Neuron (in vitro differentiated cells): ENCODE measurements around the gene CCDC200.
"Not testable (repeated sequence)": the region's sequence is repeated elsewhere in the genome, so short reads cannot be mapped to it uniquely, and the experiment has no call there.

Experiments
- H2AFZ ChIP-seq: one replicate; pipeline ENCODE4 v1.6.1; 2013; ENCODE audit warnings: low read depth, mild to moderate bottlenecking, inconsistent platforms, low read length, moderate library complexity
- H3K27me3 ChIP-seq: one replicate; pipeline ENCODE4 v1.6.1; 2013; ENCODE audit warnings: low read length; ENCODE audit not compliant: insufficient read depth
- H3K36me3 ChIP-seq: one replicate; pipeline ENCODE4 v1.6.1; 2013; ENCODE audit warnings: low read length; ENCODE audit not compliant: insufficient read depth
- H3K4me1 ChIP-seq: one replicate; pipeline ENCODE4 v1.6.1; 2013; ENCODE audit warnings: low read length; ENCODE audit not compliant: insufficient read depth
- H3K4me3 ChIP-seq: 2 replicates; pipeline ENCODE4 v1.5.1; 2013; ENCODE audit warnings: mild to moderate bottlenecking, low read length, moderate library complexity
- H3K9me3 ChIP-seq: one replicate; pipeline ENCODE4 v1.6.1; 2013; ENCODE audit warnings: low read length

Gene CCDC200

DNA sequence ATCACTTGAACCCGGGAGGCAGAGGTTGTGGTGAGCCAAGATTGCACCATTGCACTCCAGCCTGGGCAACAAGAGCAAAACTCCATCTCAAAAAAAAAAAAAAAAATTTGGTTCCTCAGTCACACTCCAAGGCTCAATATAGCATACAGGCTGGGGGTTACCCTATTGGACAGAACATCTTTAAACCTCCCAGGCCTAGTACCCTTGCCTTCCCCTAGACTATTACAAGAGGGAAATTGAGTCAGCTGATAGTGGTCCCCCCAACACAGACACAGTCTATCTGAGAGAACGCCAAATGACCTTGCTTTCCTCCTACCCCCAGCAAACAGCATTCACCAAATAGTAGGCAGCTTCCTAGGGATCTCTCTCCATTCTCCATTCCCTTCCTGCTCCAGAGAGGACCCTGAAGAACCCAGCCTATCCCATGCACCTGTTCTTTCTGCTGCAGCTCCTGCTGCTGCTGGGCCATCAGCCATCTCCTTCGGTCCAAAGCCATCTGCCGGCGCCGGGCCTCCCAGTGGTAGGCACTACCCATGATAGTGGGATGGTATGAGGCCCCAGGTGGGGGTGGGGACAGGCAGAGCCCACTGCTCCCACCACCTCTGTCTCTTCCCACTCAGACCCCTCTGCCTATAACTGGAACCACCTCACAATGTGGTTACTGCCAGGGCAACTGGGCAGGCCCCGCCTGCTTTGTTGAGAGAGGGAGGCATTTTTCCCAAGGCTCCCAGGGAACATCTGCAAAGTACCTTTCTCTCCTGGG, at the start of gene CCDC200:
Gene CCDC200, minus strand, starts transcription at position 604 of the 763 bp plus-strand sequence. Its CDS starts 69 bp downstream, at position 535.
- H3K36me3 ChIP-seq, H3K4me1 ChIP-seq, H3K4me3 ChIP-seq, H3K9me3 ChIP-seq, H2AFZ ChIP-seq, H3K27me3 ChIP-seq: not testable (repeated sequence)

DNA sequence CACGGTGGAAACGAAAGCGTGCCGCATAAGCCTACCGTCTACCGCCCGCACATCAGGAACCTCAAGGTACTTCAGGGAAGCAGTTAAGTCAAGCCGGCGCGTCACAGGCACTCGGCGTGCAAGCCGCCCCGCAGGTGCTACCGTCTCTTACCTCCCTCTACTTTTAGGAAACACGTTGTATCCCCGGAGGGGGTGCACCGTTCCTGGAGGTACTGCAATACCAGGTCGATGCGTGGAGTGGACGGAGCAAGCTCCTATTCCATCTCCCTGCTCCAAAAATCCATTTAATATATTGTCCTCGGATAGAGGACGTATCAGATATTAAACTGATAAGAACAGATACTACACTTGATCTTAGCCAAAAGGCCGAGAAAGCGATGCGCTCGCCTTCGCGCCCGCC, 44.5 kb upstream of the CCDC200 start:
- not testable (repeated sequence) for H3K4me1 ChIP-seq, H3K9me3 ChIP-seq, H3K4me3 ChIP-seq, H2AFZ ChIP-seq, H3K36me3 ChIP-seq, H3K27me3 ChIP-seq

DNA sequence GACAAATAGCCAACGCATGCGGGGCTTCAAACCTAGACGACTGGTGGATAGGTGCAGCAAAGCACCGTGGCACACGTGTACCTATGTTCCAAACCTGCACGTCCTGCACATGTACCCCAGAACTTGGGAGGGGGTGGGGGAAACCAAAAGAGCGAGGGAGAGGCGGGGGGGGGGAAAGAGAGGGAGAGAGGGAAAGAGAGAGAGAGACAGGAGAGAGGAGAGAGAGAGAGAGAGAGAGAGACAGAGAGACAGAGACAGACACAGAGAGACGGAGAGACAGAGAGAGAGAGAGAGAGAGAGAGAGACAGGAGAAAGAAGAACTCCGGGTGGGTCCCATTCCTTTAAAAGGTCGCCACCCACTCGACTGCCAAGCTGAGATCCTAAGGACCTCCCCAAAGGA, 44.1 kb upstream of the CCDC200 start:
- H3K4me3 ChIP-seq, H3K4me1 ChIP-seq, H3K9me3 ChIP-seq: not testable (repeated sequence)

DNA sequence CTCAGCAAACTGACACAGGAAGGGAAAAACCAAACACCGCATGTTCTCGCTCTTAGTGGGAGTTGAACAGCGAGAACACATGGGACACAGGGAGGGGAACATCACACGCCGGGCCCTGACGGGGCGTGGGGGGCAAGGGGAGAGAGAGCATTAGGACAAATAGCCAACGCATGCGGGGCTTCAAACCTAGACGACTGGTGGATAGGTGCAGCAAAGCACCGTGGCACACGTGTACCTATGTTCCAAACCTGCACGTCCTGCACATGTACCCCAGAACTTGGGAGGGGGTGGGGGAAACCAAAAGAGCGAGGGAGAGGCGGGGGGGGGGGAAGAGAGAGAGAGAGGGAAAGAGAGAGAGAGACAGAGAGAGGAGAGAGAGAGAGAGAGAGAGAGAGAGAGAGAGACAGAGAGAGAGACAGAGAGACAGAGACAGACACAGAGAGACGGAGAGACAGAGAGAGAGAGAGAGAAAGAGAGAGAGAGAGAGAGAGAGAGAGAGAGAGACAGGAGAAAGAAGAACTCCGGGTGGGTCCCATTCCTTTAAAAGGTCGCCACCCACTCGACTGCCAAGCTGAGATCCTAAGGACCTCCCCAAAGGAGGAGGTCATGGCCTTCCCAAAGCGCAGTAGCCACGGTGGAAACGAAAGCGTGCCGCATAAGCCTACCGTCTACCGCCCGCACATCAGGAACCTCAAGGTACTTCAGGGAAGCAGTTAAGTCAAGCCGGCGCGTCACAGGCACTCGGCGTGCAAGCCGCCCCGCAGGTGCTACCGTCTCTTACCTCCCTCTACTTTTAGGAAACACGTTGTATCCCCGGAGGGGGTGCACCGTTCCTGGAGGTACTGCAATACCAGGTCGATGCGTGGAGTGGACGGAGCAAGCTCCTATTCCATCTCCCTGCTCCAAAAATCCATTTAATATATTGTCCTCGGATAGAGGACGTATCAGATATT, 42.4 kb upstream of the CCDC200 start:
- H3K4me3 ChIP-seq, result not testable (repeated sequence)

More for the DNA sequence above, 44.1 kb upstream of the CCDC200 start:
- H2AFZ ChIP-seq, H3K27me3 ChIP-seq, H3K36me3 ChIP-seq: not testable (repeated sequence)

DNA sequence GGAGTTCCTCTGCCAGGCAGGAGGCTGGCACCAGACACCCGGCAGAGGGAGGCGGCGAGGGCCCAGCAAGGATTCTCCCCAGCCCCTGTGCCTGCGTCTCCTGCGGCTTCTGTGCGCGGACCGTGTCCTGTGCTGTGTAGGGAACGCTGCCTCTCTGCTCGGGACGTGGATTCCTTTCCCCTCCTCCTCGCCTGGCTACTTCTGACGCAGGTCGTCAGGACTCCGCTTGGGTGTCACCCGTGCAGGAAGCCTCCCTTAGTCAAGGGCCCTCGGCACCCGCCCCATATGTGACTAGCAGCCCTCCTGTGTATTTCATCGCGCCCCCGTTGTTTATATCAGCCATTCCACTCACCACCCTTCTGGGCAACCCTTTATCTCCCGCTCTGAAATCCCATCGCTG, 18.0 kb upstream of the CCDC200 start:
- H2AFZ ChIP-seq, H3K27me3 ChIP-seq, H3K9me3 ChIP-seq, H3K36me3 ChIP-seq, H3K4me1 ChIP-seq, H3K4me3 ChIP-seq: not testable (repeated sequence)

More for the DNA sequence above, 42.4 kb upstream of the CCDC200 start:
- H3K4me1 ChIP-seq, H2AFZ ChIP-seq, H3K36me3 ChIP-seq, H3K27me3 ChIP-seq, H3K9me3 ChIP-seq: not testable (repeated sequence)

DNA sequence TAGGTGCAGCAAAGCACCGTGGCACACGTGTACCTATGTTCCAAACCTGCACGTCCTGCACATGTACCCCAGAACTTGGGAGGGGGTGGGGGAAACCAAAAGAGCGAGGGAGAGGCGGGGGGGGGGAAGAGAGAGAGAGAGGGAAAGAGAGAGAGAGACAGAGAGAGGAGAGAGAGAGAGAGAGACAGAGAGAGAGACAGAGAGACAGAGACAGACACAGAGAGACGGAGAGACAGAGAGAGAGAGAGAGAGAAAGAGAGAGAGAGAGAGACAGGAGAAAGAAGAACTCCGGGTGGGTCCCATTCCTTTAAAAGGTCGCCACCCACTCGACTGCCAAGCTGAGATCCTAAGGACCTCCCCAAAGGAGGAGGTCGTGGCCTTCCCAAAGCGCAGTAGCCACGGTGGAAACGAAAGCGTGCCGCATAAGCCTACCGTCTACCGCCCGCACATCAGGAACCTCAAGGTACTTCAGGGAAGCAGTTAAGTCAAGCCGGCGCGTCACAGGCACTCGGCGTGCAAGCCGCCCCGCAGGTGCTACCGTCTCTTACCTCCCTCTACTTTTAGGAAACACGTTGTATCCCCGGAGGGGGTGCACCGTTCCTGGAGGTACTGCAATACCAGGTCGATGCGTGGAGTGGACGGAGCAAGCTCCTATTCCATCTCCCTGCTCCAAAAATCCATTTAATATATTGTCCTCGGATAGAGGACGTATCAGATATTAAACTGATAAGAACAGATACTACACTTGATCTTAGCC, 12.4 kb upstream of the CCDC200 start:
- H3K9me3 ChIP-seq, H3K4me3 ChIP-seq, H2AFZ ChIP-seq, H3K4me1 ChIP-seq, H3K36me3 ChIP-seq, H3K27me3 ChIP-seq: not testable (repeated sequence)

DNA sequence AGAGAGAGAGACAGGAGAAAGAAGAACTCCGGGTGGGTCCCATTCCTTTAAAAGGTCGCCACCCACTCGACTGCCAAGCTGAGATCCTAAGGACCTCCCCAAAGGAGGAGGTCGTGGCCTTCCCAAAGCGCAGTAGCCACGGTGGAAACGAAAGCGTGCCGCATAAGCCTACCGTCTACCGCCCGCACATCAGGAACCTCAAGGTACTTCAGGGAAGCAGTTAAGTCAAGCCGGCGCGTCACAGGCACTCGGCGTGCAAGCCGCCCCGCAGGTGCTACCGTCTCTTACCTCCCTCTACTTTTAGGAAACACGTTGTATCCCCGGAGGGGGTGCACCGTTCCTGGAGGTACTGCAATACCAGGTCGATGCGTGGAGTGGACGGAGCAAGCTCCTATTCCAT, 11.2 kb upstream of the CCDC200 start:
- H3K4me1 ChIP-seq, H3K36me3 ChIP-seq, H3K4me3 ChIP-seq, H2AFZ ChIP-seq, H3K9me3 ChIP-seq, H3K27me3 ChIP-seq: not testable (repeated sequence)

DNA sequence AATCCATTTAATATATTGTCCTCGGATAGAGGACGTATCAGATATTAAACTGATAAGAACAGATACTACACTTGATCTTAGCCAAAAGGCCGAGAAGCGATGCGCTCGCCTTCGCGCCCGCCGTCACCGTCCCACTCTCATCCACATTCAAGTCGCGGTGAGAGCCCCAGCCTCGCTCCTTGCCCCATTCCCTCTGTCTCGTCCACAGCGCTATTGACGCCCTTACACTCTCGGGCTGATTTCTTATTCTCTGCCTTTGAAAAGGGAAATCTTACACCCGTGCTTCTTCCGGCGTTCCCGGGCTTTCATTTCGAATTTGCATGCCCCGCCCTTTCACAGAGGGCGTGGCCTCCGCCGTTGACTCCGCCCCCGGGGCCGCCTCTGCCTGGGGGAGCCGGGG, 5.5 kb upstream of the CCDC200 start, which contains the start of gene RNU2-1:
Gene RNU2-1, minus strand, starts transcription at position 101 of the 400 bp plus-strand sequence.
- H3K4me1 ChIP-seq, H3K9me3 ChIP-seq, H3K27me3 ChIP-seq, H3K36me3 ChIP-seq, H3K4me3 ChIP-seq, H2AFZ ChIP-seq: not testable (repeated sequence)

DNA sequence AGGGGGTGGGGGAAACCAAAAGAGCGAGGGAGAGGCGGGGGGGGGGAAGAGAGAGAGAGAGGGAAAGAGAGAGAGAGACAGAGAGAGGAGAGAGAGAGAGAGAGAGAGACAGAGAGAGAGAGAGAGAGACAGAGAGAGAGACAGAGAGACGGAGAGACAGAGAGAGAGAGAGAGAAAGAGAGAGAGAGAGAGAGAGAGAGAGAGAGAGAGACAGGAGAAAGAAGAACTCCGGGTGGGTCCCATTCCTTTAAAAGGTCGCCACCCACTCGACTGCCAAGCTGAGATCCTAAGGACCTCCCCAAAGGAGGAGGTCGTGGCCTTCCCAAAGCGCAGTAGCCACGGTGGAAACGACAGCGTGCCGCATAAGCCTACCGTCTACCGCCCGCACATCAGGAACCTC, 4.8 kb upstream of the CCDC200 start:
- H3K4me1 ChIP-seq, H3K27me3 ChIP-seq, H3K36me3 ChIP-seq, H3K9me3 ChIP-seq, H3K4me3 ChIP-seq, H2AFZ ChIP-seq: not testable (repeated sequence)

DNA sequence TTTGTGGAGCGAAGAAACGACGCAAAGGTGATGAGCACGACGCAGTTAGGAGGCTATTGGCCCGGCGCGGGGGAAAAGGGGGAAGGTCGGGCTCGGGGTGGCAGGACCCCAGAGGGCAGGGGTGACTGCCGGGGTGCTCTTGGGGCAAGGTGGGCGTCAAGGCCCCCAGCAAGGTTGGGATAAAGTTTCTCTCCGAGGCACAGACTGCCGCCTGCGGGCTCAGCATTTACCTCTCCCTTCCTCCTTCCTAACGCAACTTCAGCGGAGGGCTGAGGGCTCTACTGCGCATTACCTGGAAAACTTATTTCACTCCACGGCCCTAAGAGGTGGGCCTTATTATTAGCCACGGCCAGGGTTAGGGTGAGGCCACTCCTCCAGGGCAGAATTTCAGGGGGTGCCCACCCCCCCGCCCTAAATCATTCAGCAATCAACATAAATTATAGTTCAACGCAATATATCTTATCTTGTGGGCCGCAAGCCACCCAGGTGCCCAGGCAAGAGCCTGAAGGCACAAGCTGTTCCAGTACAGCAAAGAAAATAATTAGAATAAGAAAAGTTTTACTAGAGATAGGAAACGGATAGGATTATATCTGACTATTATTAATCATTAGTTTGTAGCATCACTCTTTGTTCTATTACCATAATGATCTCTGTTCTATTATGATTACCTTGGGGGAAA, 3.7 kb upstream of the CCDC200 start:
- H2AFZ ChIP-seq, H3K36me3 ChIP-seq, H3K4me1 ChIP-seq, H3K9me3 ChIP-seq, H3K4me3 ChIP-seq, H3K27me3 ChIP-seq: not testable (repeated sequence)

DNA sequence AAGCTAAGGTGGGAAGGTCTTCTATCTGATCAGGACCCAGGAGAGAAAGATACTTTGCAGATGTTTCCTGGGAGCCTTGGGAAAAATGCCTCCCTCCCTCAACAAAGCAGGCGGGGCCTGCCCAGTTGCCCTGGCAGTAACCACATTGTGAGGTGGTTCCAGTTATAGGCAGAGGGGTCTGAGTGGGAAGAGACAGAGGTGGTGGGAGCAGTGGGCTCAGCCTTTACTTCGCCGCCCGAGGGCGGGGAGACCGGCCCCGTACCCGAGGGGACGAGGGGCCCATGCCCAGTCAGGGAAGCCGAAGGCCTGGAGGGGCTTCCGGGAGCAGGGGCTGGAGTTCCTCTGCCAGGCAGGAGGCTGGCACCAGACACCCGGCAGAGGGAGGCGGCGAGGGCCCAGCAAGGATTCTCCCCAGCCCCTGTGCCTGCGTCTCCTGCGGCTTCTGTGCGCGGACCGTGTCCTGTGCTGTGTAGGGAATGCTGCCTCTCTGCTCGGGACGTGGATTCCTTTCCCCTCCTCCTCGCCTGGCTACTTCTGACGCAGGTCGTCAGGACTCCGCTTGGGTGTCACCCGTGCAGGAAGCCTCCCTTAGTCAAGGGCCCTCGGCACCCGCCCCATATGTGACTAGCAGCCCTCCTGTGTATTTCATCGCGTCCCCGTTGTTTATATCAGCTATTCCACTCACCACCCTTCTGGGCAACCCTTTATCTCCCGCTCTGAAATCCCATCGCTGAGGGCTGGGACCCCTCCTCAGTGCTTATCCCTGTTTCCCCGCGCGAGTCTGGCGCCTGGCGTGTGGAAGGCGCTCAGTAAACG, 3.0 kb upstream of the CCDC200 start:
- not testable (repeated sequence) for H3K4me3 ChIP-seq, H3K9me3 ChIP-seq, H3K27me3 ChIP-seq, H3K4me1 ChIP-seq, H3K36me3 ChIP-seq, H2AFZ ChIP-seq

DNA sequence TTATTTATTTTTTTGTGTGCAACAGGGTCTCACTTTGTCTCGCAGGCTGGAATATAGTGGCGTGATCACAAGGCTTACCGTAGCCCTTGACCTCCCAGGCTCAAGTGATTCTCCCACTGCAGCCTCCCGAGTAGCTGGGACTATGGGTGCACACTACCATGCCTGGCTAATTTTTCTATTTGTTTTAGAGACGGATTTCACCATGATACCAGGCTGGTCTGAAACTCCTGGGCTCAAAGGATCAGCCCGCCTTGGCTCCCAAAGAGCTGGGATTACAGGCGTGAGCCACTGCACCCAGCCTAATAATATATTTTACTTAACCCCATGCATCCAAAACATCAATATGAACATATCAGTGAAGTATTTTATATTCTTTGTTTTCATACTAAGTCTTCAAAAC, 2.0 kb downstream of the CCDC200 start:
- Histone ChIP-seq H3K4me1 (no peaks in the 10 kb centered on the region), H3K9me3 (no peaks in the 10 kb centered on the region), H2AFZ (no peak overlapping the region), H3K36me3 (no peaks in the 10 kb centered on the region), H3K27me3 (no peaks in the 10 kb centered on the region), H3K4me3 (no peak overlapping the region)
